NCI-H2227 (cell line): ENCODE measurements around the gene MX2.

Source experiments
- DNase-seq: peaks from one replicate; lab custom pipeline; 2025; ENCODE audit not compliant: unreplicated experiment; lab: John Stamatoyannopoulos, UW

MX2 gene

DNA sequence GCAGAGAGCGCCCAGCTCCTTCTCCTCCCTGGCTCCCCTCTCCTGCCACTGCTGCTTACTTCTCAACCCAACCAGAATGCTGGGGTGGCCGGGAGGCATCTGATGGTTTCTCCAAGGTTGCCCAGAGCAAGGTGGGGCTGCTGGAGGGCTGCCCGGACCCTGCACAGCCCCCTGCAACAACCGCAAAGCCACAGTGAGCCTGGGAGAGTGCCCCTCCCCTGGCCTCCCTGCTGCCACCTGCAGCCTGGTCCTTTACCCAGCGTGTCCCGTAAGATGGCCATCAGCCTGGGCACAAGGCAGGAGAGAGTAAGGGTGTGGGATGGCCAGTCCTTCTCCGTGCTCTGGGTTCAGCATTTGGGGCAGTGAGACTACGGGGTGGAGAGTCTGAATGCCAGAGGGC lies 17.0 kb downstream of the MX2 start:
- no peak for DNase-seq

DNA sequence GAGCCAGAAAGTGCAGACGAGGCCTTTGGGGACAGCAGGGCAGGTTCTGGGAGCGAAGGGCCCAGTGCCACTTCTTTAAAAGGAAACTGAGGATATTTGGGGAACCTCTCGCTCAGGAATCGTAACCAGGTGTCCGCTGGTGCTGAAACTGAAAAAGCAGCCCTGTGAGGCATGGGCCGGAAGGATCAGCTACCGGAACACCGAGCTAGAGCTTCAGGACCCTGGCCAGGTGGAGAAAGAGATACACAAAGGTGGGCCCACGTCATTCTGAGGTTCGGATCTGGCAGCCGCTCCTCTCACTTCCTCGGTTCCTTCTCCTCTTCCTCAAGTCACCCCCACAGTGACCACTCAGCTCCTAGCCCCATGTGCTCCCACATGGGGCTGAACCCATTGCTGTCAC lies 18.1 kb downstream of the MX2 start:
- DNase-seq = no peak

DNA sequence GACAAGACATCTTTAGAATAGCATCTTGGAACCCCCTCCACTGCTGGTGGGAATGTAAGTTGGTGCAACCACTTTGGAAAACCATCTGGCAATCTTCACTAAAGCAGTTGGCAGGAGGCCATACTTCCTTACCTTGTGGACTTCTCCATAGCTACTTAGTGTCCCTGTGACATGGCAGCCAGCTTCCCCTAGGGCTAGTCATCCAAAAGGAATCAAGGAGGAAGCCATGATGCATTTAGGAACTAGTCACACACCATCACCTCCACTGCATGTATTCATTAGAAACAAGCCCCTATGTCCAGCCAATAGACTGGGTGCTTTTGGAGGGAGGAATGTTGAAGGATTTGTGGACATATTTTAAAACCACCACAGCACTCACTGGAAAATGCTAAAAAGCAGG lies 19.9 kb downstream of the MX2 start:
- DNase-seq = no peak

DNA sequence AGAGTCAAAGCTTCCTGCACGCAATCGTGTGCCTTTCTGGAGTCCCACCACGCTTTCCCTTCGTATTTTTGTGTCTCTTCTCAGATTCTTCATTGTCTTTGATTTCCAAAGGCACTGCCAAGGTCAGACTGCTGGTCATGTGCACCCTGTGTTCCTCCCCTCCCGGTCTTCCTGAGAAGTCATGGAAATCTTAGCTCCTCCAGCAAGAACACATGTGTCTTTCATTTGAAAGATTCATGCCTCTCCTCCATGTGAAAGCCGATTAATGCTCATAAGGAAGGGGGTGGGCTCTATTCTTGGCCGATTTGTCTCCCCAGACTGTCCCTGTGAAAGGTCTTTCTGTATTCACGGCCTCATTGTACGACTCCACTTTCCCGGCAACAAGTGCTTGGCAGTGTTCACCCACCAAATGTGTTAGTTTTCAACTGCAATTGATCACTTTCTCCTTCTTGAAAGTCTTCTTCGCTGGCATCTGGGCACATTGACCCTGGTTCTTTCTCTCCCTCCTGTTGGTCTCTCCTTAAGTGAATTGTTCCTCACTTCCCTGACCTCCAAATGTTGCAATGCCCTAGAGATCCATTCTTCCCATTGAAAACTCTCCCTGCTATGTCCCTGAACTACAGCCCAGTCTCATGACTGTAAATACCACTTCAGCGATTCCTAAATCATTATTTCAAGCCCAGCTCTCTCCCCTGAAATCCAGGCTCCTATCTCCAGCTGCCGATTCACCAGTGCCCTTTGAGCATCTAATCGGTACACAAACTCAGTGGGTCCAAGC lies 25.4 kb downstream of the MX2 start:
- DNase-seq = no peak

DNA sequence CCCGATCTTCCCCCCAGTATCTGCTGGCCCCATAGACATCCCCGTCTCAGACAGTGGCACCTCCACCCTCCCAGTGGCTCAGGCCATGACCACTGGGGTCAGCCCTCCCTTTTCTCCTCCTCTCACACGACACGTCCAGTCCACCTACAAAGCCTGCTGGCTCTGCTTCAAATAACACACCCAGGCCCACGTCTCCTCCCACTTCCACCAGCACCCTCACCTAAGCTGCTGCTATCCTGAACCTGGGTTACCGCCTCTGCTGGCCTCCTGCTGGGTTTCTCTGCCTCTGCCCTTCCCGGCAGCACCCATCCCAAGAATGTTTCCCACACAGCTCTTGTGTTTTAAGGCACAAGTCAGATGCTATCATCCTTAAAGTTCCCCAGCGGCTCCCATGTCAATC lies 26.0 kb downstream of the MX2 start:
- no peak for DNase-seq

DNA sequence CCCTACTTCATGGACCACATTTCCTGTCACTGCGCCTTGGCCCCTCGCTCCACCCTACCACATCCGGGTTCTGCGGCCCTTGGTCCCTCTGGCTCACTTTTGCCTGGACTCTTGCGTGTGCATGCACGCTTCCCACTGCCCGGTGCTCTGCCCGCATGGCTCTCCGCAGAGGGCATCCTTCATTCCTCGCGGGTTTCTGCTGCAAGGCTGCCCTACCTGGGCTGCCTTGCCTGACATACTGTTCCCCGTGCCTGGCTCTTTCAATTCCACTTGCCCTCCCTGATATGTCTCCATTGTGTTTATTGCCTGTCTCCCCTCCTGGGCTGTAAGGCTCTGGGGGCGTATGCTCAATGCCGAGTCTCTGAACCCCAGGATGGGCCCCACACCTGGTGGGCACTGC lies 26.4 kb downstream of the MX2 start:
- no peak for DNase-seq

DNA sequence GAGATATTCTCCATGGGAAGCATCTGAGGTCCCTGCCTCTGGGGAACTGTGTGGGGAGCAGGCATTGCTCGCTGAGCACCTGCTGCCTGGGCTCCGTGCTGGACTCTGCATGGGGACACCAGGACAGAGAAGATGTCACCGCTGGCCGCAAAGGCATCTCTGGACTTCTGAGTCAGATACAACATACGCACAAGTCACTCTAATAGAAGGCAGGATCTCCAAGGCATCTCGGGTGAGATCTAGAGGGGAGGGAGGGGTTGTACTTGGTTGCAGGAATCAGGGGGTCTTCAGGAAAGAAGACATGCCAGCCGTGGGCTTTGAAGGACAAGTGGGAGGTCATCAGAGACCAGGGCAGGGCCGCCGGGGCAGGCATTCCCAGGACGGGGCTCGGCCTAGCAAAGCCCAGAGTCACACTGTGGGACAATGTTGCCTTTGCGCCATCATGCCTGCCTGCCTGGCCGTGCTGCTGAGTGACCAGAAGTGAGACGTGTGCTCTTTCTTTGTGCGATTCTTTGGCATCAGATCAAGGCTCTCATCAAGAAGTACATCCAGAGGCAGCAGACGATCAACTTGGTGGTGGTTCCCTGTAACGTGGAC lies 28.3 kb downstream of the MX2 start:
- no peak for DNase-seq

DNA sequence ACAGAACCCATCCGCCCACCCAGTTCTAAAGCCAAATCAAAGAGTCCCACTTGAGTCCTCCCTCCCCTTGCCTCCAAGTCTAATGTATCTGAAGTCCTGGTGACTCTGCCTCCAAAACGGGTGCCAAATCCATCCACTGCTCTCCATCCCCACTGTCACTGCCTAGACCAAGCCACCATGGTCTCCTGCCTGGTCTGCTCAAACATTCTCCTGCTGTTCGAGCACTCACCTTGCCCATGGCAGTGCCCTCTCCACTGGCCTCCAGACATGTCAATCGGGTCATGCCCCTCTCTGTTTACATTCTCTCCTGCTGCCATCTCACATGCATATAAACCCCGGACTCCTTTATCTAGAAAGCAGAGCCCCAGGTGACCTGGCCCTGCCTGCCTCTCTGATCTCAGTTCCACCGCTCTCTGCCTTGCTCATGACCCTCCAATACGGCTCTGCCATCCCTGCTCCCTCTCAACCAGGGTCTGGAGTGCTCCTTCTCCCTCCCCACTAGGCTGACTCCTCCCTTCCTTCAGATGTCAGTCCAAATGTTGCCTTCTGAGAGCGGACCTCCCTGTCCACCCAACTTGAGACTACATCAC lies 32.1 kb downstream of the MX2 start:
- no peak for DNase-seq

DNA sequence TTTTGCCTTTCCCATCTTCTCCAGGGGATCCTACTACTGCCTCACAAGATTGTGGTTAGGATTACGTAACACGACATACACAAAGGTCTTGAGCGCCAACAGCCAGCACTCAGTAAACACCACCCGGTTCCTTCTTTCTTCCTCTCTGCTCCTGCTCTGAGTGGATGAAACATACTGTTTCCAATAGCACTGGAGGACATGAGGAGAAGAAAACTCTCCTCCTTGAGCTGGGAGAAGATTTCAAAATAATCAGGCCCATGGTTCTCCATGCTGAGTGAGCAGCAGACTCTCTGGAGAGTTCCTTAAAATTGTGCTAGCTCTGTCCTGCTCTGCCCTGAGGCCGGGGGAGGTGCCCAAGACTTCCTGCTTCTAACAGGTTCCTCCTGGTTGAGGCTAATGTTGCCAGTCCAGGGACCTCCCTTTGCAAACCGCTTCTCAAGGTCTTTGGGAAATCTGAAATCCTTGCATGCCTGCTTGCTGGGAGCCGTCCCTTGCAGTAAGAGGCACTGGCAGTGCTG lies 34.8 kb downstream of the MX2 start:
- DNase-seq = no peak

DNA sequence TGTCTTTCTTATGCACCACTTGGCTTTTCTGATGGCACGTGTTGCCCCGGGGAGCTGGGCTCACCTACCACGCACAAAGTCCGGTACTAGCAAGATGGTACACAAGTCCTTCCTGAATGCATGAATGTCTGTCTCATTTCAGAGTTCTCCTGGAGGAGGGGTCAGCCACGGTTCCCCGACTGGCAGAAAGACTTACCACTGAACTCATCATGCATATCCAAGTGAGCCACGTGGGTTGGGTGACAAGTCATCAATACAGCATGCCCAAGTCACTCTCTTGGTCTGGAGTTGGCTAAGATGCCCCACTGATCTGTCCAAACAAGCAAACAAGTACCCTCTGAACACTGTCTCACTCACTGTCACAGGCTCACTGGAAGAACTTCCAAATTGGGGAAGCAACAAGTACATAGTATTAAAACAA lies 35.7 kb downstream of the MX2 start:
- DNase-seq = no peak

DNA sequence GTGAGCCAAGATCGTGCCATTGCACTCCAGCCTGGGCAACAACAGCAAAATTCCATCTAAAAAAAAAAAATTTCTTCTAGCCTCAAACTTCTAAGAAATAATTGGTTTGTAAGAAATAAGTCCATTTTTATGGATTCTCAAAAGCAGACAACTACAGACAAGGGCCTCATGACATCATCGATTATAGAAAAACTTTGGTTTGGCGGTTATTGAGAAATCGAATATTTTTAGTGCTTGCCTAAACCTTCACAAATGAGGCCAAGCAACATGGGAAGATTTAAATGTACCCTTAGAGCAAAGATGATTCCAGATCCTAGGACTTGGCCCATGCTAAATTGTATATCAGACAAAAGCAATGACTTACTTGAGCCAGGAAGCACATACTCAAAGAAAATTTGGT lies 36.4 kb downstream of the MX2 start:
- DNase-seq = no peak

DNA sequence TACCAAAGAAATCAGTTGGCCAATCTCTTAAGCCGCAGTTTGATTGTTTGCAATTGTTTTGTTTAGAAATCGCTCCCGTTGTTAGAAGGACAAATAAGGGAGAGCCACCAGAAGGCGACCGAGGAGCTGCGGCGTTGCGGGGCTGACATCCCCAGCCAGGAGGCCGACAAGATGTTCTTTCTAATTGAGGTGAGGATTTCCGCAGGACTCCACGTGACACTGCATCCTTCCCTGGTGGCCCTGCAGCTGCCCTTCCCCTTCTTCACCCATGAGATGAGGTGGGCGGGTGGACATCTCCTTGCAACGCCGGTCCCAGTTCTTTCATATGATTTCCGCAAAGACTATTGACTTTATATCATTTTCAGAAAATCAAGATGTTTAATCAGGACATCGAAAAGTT lies 37.0 kb downstream of the MX2 start:
- DNase-seq = no peak

DNA sequence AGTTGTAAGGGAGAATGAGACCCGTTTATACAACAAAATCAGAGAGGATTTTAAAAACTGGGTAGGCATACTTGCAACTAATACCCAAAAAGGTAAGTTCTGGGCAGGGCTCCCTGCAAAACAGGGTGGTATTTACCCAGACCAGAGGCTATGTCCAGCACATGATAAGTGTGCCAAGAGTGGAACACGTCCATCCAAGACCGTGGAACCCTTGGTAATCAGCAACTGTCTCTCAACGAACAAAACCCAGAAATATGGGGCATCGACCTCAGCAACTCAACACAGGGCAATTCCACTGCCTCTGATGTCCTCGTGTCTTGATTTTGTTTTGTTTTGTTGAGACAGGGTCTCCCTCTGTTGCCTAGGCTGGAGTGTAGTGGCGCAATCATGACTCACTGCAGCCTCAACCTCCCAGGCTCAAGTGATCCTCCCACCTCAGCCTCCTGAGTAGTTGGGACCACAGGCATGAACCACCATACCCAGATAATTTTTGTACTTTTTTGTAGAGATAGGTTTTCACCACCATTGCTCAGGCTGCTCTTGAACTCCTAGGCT lies 37.5 kb downstream of the MX2 start:
- DNase-seq = no peak

DNA sequence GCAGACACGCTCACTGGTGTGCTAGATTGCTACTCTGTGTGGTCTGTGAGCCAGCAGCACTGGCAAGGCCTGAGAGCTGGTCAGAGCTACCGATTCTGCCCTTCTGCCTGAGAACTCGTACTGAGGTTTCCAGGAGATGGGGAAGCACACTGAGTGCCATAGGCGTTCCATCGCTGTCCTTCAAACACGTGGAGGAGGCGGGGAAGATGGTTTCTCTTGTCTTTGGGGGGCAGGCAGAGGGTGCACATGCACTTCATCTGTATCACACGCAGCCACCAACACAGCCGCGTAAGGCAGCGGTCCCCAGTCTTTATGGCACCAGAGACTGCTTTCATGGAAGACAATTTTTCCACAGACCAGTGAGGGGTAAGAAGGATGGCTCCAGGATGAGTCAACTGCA lies 40.4 kb downstream of the MX2 start:
- DNase-seq = no peak

DNA sequence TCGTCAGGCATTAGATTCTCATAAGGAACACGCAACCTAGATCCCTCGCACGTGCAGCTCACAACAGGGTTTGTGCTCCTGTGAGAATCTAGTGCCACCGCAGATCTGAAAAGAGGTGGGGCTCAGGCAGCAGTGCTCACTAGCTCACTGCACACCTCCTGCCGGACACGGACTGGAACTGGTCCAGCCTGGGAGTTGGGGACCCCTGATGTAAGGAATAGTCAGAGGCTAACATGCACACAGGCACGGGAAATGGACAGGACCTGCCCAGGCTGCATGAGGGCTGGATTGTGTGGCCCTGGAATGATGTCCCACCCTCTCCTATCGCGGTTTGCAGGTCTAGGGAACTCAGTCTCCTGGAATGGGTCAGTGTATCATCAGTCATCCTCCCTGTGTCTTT lies 41.0 kb downstream of the MX2 start:
- no peak for DNase-seq

DNA sequence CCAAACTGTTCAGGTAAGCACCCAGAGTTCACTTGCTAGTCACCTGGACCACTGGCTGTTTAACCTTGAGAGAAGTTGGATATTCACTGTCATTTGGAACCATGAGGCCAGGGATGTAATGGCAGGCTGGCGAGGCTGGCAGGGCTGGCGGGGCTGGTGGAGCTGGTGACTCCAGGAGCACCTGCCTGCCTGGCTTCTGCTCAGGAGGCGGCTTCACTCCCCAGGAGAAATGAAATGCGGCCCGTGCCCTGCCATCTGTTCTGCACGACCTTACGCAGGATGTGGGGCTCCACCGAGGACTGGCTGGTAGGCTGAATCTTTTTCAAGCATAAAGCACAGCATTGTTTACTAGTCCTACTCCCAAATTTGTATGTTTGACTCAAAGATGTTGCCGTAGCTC lies 41.5 kb downstream of the MX2 start:
- no peak for DNase-seq

DNA sequence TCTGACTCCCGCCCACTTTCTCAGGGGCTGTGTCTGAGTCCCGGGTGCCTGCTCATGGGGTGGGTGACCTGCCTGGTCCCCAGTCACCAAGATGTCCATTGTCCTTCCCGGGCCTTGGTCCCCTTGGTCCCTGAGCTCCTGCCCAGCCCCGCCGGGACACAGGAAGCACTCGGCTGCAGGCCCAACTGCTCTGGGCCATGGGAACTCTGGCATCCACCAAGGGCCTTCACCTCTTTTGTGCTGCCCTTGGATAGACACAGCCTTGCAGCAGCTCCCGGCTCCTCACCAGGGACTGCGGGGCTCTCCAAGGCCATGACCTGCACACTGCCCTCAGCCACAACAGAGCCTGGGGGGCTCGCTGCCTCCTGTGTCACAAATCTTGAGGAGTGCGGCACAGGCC lies 42.1 kb downstream of the MX2 start:
- DNase-seq = no peak

DNA sequence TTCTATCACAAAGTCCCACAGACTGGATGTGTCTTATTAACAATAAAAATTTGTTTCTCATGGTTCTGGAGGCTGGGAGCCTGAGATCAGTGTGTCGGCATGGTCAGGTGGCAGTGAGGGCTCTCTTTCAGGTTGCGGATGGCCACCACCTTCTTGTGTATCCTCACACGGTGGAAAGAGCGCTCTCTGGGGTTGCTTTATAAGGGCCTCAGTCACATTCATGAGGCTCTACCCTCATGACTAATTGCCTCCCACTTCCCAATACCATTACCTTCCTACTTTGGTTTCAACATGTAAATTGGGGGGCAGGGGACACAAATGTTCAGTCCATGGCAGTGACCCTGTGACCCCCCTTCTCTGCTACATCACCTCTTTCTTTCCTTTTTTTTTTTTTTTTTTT lies 43.5 kb downstream of the MX2 start:
- DNase-seq = no peak

DNA sequence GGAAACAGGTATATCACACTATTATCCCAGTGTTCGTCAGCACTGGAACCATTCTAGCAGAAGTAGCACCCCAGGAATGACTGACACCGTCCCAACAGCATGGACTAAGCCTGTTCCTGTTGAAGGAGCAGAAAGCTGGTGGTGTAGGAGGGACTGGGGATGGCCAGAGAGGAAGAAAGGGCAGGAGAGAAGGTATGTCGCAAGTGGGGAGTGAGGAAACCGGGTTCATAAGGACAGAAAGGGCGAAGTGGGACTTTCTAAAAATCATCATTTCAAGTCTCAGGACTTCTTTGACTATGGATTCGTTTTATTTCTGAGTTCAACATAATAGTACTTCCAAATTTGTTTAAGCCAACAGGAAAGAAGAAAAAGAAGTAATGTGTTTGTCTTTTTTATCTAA lies 44.5 kb downstream of the MX2 start:
- no peak for DNase-seq

DNA sequence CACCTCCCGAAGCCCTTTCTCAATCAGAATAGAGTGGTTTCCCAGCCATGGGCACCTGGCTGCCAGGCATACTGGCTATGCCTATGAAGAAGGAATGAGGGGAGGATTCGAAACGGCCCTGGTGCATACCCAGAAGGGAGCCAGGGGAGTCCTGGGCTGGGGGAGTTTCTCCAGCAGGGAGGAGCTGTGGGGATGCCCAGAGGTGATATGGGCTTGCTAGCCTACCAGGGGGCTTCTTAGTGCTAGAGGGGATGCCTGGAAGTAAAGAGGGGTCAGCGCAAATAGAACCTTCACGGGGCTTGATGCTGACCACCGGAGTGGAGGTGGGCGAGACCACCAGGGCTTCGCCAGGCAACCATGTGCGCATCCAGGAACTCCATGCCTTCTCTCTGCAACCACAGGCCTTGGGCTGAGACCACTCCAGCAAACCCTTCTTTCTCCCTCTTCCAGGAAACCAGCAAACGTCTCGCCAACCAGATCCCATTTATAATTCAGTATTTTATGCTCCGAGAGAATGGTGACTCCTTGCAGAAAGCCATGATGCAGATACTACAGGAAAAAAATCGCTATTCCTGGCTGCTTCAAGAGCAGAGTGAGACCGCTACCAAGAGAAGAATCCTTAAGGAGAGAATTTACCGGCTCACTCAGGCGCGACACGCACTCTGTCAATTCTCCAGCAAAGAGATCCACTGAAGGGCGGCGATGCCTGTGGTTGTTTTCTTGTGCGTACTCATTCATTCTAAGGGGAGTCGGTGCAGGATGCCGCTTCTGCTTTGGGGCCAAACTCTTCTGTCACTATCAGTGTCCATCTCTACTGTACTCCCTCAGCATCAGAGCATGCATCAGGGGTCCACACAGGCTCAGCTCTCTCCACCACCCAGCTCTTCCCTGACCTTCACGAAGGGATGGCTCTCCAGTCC lies 46.0 kb downstream of the MX2 start:
- DNase-seq = no peak

DNA sequence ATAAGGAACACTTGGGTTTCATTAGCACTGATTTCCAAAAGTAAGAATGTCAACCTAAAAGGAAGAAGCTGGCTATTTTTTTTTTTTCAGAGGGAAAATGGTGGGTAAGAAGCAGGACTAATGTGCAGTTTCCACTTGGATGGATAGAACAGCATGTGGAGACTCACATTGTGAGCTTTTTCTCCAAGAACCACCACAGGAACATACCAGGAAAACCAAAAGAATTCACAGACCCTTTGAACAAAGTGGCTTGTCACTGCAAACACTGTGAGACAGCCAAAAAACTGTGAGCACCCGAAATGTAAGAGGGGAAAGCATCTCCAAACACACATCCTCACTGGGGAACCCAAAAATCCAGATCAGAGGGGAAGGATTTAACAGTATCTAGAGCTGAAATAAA lies 48.5 kb downstream of the MX2 start:
- no peak for DNase-seq
